Hepatocyte (in vitro differentiated cells): ENCODE measurements around the gene PPP4R3B. TPM values are rescaled to one million over a fixed set of nuclear protein-coding genes. Genes with fewer than 3 reads are reported as not detected.
"Not testable (repeated sequence)": the region's sequence is repeated elsewhere in the genome, so short reads cannot be mapped to it uniquely, and the experiment has no call there.

ENCODE experiments used
- DNase-seq: peaks from one replicate; pipeline ENCODE4 v3.0.0-alpha.2; 2016; ENCODE audit warnings: low spot score
- H2AFZ ChIP-seq: fragments of 200-600 bp; sonication (generic); 2 replicates; pipeline ENCODE4 v1.6.0; 2016; ENCODE audit warnings: antibody characterized with exemption, mild to moderate bottlenecking
- H3K27ac ChIP-seq: fragments of 200-600 bp; sonication (generic); 2 replicates; pipeline ENCODE4 v1.5.1; 2016; ENCODE audit warnings: mild to moderate bottlenecking
- H3K27me3 ChIP-seq: fragments of 200-600 bp; sonication (generic); 2 replicates; pipeline ENCODE4 v1.6.1; 2016
- H3K36me3 ChIP-seq: fragments of 200-600 bp; sonication (generic); replicated peaks from 2 replicates; pipeline ENCODE4 v1.5.1; 2016; ENCODE audit warnings: low read depth; ENCODE audit not compliant: insufficient read depth
- H3K4me1 ChIP-seq: fragments of 200-600 bp; sonication (generic); 2 replicates; pipeline ENCODE4 v1.5.1; 2016; ENCODE audit warnings: mild to moderate bottlenecking, moderate library complexity; ENCODE audit not compliant: insufficient read depth
- H3K4me2 ChIP-seq: fragments of 200-600 bp; sonication (generic); 2 replicates; pipeline ENCODE4 v1.6.0; 2016
- H3K4me3 ChIP-seq: fragments of 200-600 bp; sonication (generic); 2 replicates; pipeline ENCODE4 v1.5.1; 2016; ENCODE audit warnings: mild to moderate bottlenecking
- H3K79me2 ChIP-seq: fragments of 200-600 bp; sonication (generic); 2 replicates; pipeline ENCODE4 v1.6.0; 2017; ENCODE audit warnings: mild to moderate bottlenecking
- H3K9me2 ChIP-seq: fragments of 200-600 bp; sonication (generic); replicated peaks from 2 replicates; pipeline ENCODE4 v1.6.0; 2017; ENCODE audit warnings: mild to moderate bottlenecking; ENCODE audit not compliant: insufficient read depth
- H3K9me3 ChIP-seq: fragments of 200-600 bp; sonication (generic); 2 replicates; pipeline ENCODE4 v1.5.1; 2016; ENCODE audit warnings: low read depth, mild to moderate bottlenecking
- H4K20me1 ChIP-seq: fragments of 200-600 bp; sonication (generic); 2 replicates; pipeline ENCODE4 v1.6.0; 2016; ENCODE audit warnings: mild to moderate bottlenecking; ENCODE audit not compliant: insufficient read depth, poor library complexity, severe bottlenecking
- EZH2 ChIP-seq: fragments of 200-600 bp; sonication (generic); IDR thresholded peaks from 2 replicates; pipeline ENCODE4 v1.6.1; 2016; ENCODE audit warnings: antibody characterized with exemption, mild to moderate bottlenecking, borderline replicate concordance
- EZH2phosphoT487 ChIP-seq: fragments of 200-600 bp; sonication (generic); IDR thresholded peaks from one replicate; pipeline ENCODE4 v1.6.1; 2018; ENCODE audit warnings: antibody characterized with exemption, mild to moderate bottlenecking, low read depth, moderate library complexity; ENCODE audit not compliant: unreplicated experiment, severe bottlenecking
- WGBS: methylation state at CpG from one replicate; pipeline ENCODE4 v1.1.6; 2016; ENCODE audit warnings: low lambda C conversion rate; ENCODE audit errors: missing lambda C conversion rate; 5-methylcytosine and 5-hydroxymethylcytosine counted together
- polyA plus RNA-seq: library from polyadenylated mRNA; unstranded; fragments of >200 nt; fragmentation: Nextera tagmentation; extraction: Ambion mirVana; gene quantifications from 2 replicates; pipeline ENCODE4 v1.2.1, GENCODE V29; 2016
- total RNA-seq: library from RNA; depleted of rRNA; stranded (reverse); fragments of >200 nt; gene quantifications from 2 replicates; pipeline ENCODE4 v1.2.3, GENCODE V29; 2014
- TF ChIP-seq, protein P1 (sequence below): fragments of 200-600 bp; sonication (generic); IDR thresholded peaks from 2 replicates; pipeline ENCODE4 v1.5.1; 2016; ENCODE audit warnings: antibody characterized with exemption, mild to moderate bottlenecking; ENCODE audit not compliant: poor library complexity

PPP4R3B gene
- total and polyA plus RNA-seq, 2 experiments from 2014 or later: 30.1 to 54.3 TPM

DNA sequence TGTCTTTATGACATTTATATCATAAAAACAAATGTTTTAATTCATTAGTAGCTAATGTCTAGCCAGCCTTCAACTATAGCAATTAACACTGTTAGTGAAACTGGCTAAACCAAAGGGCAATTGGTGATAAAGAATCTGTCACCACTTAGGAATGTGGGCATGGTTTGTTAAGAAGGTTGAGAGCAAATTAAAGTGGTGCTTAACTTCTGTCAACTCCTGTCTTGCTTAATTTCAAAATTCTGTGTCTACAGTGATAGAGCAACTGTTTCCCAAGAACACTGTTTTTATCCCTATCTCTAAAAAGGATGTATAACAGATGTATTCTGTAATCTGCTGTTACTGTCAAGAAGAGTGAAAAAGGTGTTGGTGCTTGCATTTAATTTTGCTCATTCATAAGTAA lies 61.4 kb downstream of the PPP4R3B start:
- TF ChIP-seq EZH2phosphoT487: no peak
- no peak for TF ChIP-seq EZH2
- TF ChIP-seq, protein P1, sequence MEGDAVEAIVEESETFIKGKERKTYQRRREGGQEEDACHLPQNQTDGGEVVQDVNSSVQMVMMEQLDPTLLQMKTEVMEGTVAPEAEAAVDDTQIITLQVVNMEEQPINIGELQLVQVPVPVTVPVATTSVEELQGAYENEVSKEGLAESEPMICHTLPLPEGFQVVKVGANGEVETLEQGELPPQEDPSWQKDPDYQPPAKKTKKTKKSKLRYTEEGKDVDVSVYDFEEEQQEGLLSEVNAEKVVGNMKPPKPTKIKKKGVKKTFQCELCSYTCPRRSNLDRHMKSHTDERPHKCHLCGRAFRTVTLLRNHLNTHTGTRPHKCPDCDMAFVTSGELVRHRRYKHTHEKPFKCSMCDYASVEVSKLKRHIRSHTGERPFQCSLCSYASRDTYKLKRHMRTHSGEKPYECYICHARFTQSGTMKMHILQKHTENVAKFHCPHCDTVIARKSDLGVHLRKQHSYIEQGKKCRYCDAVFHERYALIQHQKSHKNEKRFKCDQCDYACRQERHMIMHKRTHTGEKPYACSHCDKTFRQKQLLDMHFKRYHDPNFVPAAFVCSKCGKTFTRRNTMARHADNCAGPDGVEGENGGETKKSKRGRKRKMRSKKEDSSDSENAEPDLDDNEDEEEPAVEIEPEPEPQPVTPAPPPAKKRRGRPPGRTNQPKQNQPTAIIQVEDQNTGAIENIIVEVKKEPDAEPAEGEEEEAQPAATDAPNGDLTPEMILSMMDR: no peak
- Histone ChIP-seq H3K4me3 (no peak overlapping the region), H3K36me3 (no peaks in the 10 kb centered on the region), H3K79me2 (peaks cover 10% of the 10 kb centered on the region), H3K4me1 (peaks cover 8% of the 10 kb centered on the region), H3K9me3 (no peaks in the 10 kb centered on the region), H3K27me3 (no peaks in the 10 kb centered on the region), H4K20me1 (no peaks in the 10 kb centered on the region), H3K27ac (peak overlapping the region; percentile 64), H3K9me2 (no peaks in the 10 kb centered on the region), H3K4me2 (peak overlapping the region; percentile 24), H2AFZ (no peak overlapping the region)
- DNase-seq: peak; percentile 18

- H3K36me3 ChIP-seq: no peaks in the 10 kb centered on the region
- no peak for TF ChIP-seq EZH2
- TF ChIP-seq EZH2phosphoT487: no peak
- TF ChIP-seq, protein P1: no peak
These were observed 64.1 kb downstream of the PPP4R3B start for GRCh38 chr2:55553321-55553720.

GRCh38 chr2:55550368-55551102 lies 66.9 kb downstream of the PPP4R3B start:
- Histone ChIP-seq H2AFZ (no peak overlapping the region), H3K4me2 (no peak overlapping the region), H3K9me3 (no peaks in the 10 kb centered on the region), H3K4me1 (no peaks in the 10 kb centered on the region), H3K27me3 (no peaks in the 10 kb centered on the region), H3K36me3 (no peaks in the 10 kb centered on the region), H3K4me3 (no peak overlapping the region), H3K9me2 (no peaks in the 10 kb centered on the region), H3K79me2 (peaks cover 10% of the 10 kb centered on the region), H4K20me1 (no peaks in the 10 kb centered on the region), H3K27ac (no peak overlapping the region)
- TF ChIP-seq EZH2phosphoT487 (no peak), EZH2 (no peak)
- TF ChIP-seq, protein P1: no peak
- no peak for DNase-seq
- WGBS: 76% methylated on average over 4 of the region's 4 CpGs

More at GRCh38 chr2:55553321-55553720, 64.1 kb downstream of the PPP4R3B start:
- Histone ChIP-seq H2AFZ (no peak overlapping the region), H3K4me3 (no peak overlapping the region), H3K79me2 (peaks cover 10% of the 10 kb centered on the region), H3K9me2 (no peaks in the 10 kb centered on the region), H3K27me3 (no peaks in the 10 kb centered on the region), H3K4me2 (no peak overlapping the region), H4K20me1 (no peaks in the 10 kb centered on the region), H3K4me1 (peaks cover 8% of the 10 kb centered on the region), H3K9me3 (no peaks in the 10 kb centered on the region), H3K27ac (no peak overlapping the region)
- no peak for DNase-seq
- 88% methylated on average over 3 of the region's 3 CpGs for WGBS

- H2AFZ ChIP-seq, H3K4me3 ChIP-seq, DNase-seq, H3K4me1 ChIP-seq, H3K9me2 ChIP-seq, H3K27me3 ChIP-seq, H3K4me2 ChIP-seq, H3K27ac ChIP-seq, H3K9me3 ChIP-seq, H4K20me1 ChIP-seq, H3K36me3 ChIP-seq, H3K79me2 ChIP-seq: not testable (repeated sequence)
- 87% methylated on average over 8 of the region's 8 CpGs for WGBS
These were observed 69.7 kb downstream of the PPP4R3B start for GRCh38 chr2:55547679-55548078.
